IPS DF 19.7 (cell line): ENCODE results near the gene ARPC4.

Experiments
- DNase-seq: peaks from one replicate; pipeline ENCODE4 v3.0.0-alpha.2; 2013; ENCODE audit warnings: low read depth, low spot score

ARPC4 gene

DNA sequence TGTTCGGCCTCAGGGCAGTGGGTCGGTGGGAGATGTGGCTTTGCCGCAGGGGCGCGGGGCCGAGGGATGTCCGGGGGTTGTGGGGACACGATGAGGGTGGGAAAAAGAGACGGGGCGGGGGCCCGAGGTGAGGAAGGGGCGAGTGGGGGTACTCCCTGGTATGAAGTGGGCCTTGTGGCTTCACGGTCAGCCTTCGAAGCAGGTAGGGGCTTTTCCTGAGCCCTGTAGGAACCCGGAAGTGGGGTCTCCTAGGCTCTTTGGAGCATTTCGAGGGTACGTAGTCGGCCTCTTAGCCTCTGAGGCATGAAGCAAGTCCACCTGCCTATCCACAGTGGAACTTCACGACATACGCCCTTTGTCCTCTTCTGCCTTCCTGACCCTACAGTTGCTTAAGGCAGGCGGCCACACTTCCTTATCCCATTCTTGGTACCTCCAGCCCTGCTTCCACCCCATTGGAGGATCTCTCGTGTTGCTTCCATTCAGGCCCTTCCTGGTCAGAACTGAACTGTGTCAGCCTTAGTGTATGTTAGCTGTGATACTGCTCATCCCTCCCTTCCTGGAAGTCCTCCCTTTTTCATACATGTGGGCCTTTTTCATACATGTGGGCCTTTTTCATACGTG is 389 bp downstream of the ARPC4 start:
- no peak for DNase-seq

DNA sequence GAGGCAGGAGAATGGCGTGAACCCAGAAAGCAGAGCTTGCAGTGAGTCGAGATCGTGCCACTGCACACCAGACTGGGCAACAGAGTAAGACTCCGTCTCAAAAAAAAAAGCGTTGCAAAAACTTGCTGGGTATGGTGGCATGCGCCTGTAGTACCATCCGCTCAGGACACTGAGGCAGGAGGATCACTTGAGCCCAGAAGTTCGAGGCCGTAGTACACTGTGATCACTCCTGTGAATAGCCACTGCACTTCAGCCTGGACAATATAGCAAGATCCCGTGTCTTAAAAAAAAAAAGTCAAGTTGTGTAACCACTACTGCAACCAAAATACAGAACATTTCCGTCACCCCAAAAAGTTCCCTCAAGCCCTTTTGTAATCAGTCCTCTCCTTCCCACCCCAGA is 1.5 kb downstream of the ARPC4 start:
- DNase-seq: no peak

DNA sequence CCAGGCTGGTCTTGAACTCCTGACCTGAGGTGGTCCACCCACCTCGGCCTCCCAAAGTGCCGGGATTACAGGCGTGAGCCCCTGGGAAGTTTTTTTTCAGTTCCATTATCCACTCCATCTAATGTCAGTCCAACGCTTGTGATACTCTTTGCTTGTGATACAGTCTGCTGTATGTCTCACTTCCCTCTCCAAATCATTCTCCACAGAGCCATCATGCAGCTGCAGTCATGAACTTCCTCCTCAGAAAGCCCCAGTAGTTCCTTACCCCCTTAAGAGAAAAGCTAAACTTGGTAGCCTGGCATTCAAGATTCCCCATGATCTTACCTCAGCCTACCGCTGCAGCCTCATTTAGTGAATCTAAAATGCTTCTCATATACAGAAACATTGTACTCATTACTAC is 2.3 kb downstream of the ARPC4 start:
- DNase-seq: no peak

DNA sequence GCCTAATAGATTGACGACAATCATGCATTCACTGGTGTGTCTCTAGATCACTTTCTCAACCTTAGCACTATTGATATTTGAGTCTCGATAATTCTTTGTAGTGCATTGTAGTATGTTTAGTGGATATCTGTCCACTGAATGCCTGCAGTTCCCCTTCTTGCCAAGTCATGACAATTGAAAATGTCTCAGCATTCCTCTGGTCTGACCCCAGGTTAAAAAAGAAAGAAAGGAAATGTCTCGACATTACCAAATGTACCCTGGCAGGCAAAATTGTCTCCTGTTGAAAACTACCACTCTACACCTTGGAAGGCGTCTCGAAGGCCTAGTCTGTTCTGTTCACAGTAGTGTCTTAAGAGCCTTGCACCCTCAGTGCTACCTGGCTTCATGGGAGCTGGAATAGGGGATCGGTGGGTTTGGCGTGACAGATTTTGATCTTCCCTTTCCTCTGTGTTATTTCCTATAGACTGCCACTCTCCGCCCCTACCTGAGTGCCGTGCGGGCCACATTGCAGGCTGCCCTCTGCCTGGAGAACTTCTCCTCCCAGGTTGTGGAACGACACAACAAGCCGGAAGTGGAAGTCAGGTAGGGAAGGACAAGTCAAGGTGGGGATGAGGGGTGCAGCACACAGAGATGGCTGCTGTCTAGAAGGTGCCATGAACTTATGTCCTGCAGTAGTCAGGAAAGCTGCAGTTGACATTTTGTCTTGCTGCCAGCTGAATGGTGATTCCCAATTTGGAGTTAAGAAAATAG is 4.5 kb downstream of the ARPC4 start:
- no peak for DNase-seq

DNA sequence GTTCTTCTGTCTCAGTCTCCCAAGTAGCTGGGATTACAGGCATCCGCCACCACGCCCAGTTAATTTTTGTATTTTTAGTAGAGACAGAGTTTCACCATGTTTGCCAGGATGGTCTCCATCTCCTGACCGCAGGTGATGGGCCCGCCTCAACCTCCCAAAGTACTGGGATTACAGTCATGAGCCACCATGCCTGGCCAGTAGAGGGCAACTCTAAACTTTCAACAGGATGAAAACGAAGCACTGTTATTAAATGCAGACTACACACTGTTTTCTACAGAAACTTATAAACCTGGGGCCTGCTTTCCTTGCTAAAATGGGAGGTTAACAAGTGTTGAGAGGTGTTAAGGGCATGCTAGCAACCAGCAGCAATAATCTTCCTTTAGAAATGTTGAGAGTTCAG is 7.6 kb downstream of the ARPC4 start:
- no peak for DNase-seq

DNA sequence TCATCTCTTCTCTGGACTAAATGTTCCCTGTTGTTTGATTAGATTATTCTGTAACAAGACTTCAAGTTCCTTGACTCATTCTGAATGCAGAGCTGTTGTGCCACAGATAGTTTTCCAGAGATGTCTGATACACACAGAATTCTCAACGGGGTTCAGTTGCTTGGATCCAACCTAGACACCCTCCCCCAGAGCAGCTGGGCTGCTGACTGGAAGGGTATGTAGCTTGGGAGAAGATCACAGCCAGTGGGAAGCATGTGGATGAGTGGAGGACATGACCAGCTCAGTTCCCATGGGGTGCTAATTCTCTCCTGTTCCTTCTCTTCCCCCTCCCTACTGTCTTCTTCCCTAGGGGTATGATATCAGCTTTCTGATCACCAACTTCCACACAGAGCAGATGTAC is 10.6 kb downstream of the ARPC4 start:
- DNase-seq: no peak

DNA sequence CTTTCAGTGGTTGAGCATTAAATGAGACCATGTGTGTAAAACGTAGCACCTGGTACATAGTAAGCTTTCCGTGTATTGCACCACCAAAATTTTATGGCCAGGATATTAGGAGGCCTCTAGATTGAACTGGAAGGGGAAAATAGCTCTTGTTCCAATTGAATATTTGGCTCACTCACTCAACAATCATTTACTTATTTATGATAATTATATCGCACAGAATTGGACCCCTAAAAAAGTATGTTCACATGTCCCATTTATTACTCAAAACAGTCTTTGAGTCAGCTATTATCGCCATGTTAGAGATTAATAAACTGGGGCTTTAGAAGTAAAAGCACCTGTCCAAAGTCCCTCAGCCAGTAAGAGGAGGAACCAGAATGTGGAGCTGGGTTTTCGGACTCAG is 12.1 kb downstream of the ARPC4 start:
- DNase-seq: no peak

DNA sequence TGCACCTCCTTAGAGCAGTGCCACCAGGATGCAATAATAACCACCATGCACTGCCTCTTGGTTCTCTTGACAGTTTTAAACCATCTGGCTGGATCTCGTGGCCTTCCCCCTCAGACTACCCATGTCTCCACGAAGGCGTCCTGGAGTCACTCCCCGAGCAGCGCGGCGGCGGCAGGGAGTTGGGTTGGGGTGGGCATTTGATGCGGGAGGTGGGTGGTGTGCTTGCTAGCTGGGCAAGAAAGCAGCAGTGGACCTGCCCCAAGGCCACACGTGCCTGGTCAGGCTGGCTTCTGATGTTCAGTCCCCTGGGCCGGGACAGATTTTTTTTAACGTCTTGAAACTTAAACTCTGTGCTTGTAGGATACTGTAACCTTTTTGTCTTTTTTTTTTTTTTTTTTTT is 13.3 kb downstream of the ARPC4 start:
- no peak for DNase-seq

DNA sequence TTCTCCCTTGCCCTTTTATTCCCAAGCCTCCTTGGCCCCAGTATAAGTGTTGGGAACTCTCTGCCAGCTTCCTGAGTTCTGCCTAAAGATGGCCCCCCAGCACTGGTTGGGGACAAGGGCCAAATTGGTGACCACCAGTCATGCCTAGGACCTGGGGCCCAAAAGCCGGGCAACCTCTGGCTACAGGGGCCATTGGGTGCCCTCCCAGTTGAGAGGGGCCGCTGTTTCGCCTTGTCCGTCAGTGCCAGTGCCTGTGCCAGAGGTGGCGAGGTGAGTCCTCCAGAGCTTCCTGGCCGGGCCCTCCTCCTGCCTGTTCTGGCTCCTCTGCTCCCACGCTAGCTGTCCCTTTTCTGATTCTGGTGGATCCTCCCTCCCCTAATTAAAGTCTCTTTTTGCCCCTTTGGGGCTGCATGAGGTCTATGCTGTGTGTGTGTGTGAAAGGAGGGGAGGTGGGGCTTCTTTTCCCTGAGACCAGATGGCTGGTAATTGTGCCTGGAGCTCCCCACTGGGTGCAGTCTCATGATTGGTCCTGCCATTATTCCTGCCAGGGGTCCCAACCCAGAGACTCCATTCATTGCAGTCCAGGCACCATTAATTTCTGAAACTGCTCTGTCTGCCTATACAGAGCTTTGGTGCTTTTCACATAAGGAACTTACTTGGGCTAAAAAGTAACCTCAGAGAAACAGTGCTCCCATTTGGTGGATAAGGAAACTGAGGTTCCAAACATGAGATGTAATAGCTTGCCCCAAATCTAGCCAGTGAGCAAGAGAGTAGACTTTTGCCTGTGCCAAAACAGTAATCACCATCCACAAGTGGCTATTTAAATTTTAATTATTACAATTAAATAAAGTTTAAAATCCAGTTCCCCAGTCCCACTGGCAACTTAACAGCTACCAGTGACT is 14.1 kb downstream of the ARPC4 start:
- DNase-seq: no peak

DNA sequence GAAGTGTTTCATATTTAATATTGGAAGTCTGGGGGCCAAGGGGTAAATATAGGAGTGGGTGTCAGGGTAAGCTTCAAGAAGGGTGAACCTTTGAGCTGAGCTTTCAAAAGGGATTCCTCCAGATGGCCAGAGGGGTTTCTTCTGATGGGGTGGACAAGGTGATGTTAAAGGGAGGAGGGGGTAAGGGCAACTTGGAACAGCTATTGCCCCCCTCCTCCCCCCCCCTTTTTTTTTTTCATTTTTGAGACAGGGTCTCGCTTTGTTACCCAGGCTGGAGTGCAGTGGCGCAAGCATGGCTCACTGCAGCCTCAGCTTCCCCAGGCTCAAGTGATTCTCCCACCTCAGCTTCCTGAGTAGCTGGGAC is 15.1 kb downstream of the ARPC4 start:
- DNase-seq: no peak

DNA sequence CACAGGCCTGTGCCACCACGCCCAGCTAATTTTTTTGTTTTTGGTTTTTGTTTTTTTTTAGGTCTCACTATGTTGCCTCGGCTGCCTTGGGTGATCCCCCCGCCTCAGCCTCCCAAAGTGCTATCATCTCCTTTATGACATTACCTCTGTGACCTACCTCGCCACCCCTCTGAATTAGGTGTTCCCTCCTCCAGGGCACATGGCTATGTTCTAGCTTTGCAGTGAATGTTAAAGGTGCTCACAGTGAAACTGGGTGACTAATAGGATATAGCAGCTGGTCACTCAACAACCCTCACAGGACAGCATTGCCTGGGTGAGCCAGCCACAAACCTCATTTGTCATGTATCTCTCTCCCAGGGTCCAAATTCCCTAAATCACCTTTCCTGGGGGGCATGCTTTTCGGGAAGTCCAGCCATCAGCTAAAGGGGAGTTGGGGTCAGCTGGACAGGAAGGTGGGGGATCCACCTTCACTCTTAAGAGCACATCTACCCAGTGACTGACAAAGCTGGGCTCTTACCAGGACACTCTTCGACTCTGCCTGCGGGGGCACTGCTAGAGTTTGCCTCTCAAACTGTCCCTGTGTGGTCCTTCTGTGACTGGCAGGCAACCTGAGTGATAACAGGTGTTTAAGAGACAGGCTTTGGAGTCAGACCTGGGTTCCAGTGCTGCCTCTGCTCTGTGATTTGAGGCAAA is 15.6 kb downstream of the ARPC4 start:
- no peak for DNase-seq

DNA sequence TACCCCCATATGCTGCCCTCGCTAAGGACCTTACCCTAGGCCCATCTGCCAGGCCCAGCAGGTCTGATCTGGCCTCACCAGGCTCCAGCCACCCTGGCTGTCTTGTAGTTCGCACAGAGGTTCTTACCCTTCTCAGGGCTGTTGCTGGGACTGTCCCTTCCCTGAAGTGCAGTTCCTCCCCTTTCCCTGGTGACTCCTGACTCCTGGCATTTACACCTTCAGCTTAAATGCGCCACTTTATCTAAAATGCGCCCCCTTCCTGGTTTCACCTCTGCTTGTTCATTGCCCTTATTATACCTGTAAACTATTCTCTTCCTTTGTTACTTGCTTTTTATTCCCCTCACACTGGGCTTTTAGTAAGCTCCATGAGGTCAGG is 16.3 kb downstream of the ARPC4 start:
- DNase-seq: no peak

DNA sequence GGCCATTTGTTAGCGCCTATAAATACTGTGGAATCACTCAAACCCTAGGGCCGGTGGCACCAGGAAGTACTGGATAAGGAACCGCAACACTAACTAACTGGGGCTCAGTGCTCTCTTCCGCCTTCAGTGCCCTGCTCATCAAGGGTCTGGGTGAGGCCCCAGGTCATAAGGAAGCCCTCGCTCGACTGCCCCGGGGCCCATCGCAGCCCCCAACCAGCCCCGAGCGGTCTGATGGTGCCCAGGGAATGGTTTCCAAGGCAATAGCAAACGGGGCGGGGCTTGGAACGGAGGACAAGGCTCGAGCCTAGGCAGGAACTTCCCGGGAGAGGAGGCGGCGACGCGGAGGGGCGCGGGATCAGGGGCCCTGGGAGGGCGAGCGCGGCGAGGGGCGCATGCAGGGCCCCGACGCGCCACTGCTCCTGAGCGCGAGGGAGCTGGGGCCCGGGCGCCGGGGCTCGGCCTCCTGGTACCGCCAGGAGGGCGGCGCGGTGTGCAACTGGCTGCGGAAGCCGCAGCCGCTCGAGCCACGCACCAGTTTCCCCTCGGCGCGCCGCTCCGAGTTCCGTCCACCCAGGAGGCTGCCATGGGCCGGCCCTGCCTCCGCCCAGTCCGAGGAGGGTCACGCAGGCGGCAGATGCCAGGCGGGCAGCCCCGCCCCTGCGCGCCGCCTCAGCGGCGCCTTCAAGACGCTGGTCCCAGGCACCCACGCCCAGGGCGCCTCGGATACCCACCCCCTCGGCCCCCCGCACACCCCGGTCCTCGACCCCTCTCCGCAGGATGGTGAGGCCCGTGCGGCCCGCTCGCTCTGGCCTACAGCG is 16.9 kb downstream of the ARPC4 start, which contains the start of gene TTLL3:
TTLL3 (plus strand) TSS at position 648 of the 818 bp plus-strand sequence. CDS start 400 bp downstream, outside the sequence.
- DNase-seq: no peak

DNA sequence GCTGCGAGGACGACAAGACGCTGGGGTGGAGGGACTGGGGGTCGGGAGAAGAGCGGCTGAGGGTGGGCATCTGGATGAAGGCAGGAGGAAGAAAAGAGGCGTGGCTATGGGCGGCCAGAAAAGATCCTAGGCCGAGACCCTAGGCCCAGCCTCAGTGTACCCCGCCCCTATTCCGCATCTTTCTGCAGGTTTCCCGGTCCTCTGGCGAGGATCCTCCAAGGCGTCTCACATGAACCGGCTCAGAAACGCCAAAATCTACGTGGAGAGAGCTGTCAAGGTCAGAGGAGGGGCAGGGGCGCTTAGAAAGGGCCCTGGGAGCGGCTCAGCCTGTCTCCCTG is 17.5 kb downstream of the ARPC4 start:
- no peak for DNase-seq

DNA sequence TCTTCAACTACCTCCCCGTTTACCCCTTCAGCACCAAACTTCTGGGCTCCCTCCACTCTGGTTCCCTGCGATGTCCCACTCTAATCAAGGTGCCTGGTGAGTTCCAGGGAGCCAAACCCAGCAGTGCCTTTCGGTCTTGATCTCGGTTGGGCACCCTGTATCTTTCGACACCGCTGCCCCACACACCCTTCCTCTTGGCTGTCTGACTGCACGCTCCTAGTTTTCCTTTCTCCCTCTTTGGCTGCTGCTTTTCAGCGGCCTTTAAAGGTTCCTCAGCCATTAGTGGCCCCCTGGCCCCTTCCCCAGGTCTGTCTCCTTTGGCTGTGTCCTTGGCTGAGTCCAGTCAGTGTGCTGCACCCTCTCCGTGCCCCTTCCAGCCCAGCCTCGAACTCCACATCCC is 18.0 kb downstream of the ARPC4 start:
- no peak for DNase-seq

DNA sequence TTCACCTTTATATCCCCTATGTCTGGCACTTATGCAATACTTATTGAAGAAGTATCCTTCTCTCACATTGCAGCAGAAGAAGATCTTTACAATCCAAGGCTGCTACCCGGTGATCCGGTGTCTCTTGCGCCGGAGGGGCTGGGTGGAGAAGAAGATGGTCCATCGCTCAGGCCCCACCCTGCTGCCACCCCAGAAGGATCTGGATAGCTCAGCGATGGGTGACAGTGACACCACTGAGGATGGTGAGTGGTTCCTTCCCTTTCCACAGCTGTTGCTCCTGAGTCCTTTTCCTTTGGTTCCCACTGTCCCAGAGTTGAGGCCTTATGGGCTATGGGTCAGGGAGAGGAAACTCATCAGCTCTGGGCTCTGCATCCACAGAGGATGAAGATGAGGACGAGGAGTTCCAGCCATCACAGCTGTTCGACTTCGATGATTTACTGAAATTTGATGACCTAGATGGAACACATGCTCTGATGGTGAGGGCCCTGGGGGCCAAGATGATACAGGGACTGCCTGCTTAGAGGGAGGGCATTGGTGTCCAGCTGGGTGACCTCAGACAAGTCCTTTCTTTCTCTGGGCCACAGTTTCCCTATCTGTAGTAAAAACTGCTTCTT is 20.1 kb downstream of the ARPC4 start:
- DNase-seq: no peak

DNA sequence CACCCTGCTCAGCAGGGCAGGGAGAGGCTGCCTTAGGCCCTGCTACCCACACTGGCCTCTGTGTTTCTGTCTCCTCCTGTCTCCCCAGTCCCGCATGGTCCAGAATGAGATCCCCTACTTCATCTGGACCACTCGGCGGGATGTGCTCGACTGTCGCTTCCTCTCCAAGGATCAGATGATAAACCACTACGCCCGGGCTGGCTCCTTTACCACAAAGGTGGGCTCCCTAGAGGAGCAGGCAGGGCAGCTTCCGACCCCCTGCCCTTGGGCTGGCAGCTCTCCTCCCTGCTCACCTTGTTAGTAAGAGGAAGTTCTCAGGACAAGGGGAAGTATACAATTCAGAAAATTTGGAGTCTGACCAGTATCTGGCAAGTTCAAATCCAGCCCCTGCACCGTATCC is 23.1 kb downstream of the ARPC4 start:
- DNase-seq: no peak

DNA sequence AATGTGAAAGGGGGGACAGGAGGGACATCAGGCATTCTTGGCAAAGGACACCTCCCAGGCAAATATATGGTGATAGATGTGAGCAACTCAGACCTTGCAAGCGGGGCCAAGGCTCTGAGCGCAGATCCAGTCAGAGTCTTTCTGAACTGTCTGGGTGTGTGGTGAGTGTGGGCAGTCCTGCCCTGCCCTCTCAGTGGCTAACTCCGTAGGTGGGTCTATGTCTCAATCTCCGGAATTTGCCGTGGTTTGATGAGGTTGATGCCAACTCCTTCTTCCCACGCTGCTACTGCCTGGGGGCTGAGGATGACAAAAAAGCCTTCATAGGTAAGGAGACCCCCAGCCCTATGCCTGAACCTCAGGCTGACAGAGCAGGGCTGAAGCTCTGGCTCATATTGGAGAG is 24.6 kb downstream of the ARPC4 start:
- no peak for DNase-seq

DNA sequence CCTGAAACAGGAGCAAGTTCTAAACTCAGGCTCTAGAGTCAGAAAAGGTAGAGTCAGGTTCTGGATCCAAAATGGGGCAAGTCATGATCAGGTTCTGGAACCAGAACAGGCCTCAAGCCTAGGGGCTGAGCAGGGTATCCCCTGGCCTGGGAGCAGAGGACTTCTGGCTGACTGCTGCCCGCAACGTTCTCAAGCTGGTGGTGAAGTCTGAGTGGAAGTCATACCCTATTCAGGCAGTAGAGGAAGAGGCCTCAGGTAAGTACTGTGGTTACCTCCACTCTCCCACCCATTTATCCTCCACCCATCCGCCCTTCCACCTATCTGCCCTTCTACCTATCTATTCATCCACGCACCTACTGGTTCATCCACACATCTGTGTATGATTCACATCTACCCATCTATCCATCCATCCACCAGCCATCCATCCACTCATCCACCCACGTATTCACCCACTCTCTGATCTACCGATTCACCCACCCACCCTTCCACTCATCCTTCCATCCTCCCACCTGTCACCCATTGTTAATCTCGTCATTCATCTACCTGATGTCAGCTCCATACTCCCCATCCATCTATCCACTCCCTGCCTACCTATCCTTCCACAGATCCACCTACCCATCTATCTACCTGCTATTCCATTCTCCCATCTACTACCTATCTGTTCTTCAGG is 25.9 kb downstream of the ARPC4 start:
- DNase-seq: no peak

DNA sequence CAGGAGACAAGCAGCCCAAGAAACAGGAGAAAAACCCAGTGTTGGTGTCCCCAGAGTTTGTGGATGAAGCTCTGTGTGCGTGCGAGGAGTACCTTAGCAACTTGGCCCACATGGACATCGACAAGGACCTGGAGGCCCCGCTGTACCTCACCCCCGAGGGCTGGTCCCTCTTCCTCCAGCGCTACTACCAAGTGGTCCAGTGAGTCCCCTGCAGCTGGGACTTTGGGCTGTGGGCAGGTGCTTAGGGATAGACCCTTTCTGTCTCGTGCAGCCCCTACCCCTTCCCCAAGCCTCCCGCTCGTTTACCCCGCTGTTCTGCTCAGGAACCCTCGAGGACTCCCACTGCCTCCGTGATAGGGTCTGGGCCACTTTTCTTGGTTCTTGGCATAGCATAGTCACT is 27.7 kb downstream of the ARPC4 start:
- no peak for DNase-seq
